SK-N-SH (cell line): Measurements from ENCODE around the gene GLB1L3. TPM values are rescaled to one million over a fixed set of nuclear protein-coding genes. Genes with fewer than 3 reads are reported as not detected.

Experiments
- CTCF ChIA-PET: fragments of 300-600, 350-600 bp; formaldehyde crosslinking; extraction: SDS; loops from one replicate; lab custom pipeline; 2021; lab: Yijun Ruan, JAX
- POLR2A ChIA-PET: fragments of 350-600 bp; sonication (Branson Sonifier 250); formaldehyde crosslinking; extraction: SDS; loops from one replicate; lab custom pipeline; 2020; ENCODE audit warnings: antibody characterized with exemption, inconsistent platforms; lab: Yijun Ruan, JAX
- DNase-seq: peaks from one replicate; pipeline ENCODE4 v3.0.0; 2012
- H2AFZ ChIP-seq: fragments of 200-600 bp; sonication (generic); 2 replicates; pipeline ENCODE4 v1.8.1; 2016; ENCODE audit warnings: antibody characterized with exemption, mild to moderate bottlenecking, low read depth
- H3F3A ChIP-seq: fragments of 200-600 bp; sonication (generic); replicated peaks from 2 replicates; pipeline ENCODE3; 2016; ENCODE audit warnings: antibody characterized with exemption, mild to moderate bottlenecking; ENCODE audit not compliant: insufficient read depth
- H3K27ac ChIP-seq, 2 experiments: fragments of 200-500 bp in 1 of 2; fragments of 200-600 bp in 1 of 2; sonication (Bioruptor generic) in 1 of 2; sonication (generic), shearing (Covaris generic) in 1 of 2; 2 replicates each; pipeline versions ENCODE4 v1.5.1 to v1.6.1; 2014 to 2016; ENCODE audit warnings: low read depth in 2 of 2, inconsistent platforms in 1 of 2, low read length in 1 of 2, mild to moderate bottlenecking in 1 of 2, mixed read lengths in 1 of 2
- H3K27me3 ChIP-seq: fragments of 200-600 bp; sonication (generic), shearing (Covaris generic); 2 replicates; pipeline ENCODE4 v1.6.1; 2016; ENCODE audit warnings: mixed run types; ENCODE audit not compliant: insufficient read depth
- H3K36me3 ChIP-seq, 2 experiments: fragments of 200-500 bp in 1 of 2; fragments of 200-600 bp in 1 of 2; sonication (Bioruptor generic) in 1 of 2; sonication (generic) in 1 of 2; replicated peaks in 1 of 2; 2 replicates each; pipeline versions ENCODE3 to v1.5.1; 2014 to 2016; ENCODE audit warnings: low read length in 1 of 2, mild to moderate bottlenecking in 1 of 2; ENCODE audit not compliant: insufficient read depth in 2 of 2, control insufficient read depth in 1 of 2
- H3K4me1 ChIP-seq, 2 experiments: fragments of 200-500 bp in 1 of 2; fragments of 200-600 bp in 1 of 2; sonication (Bioruptor generic) in 1 of 2; sonication (generic), shearing (Covaris generic) in 1 of 2; 2 replicates each; pipeline versions ENCODE4 v1.5.1 to v1.6.1; 2014 to 2016; ENCODE audit warnings: low read depth in 1 of 2, low read length in 1 of 2, mixed run types in 1 of 2; ENCODE audit not compliant: insufficient read depth in 2 of 2, control insufficient read depth in 1 of 2
- H3K4me2 ChIP-seq: fragments of 200-600 bp; sonication (generic), shearing (Covaris generic); 2 replicates; pipeline ENCODE4 v1.6.1; 2017; ENCODE audit warnings: mixed run types
- H3K4me3 ChIP-seq, 2 experiments: fragments of 200-500 bp in 1 of 2; fragments of 200-600 bp in 1 of 2; sonication (Bioruptor generic) in 1 of 2; sonication (generic), shearing (Covaris generic) in 1 of 2; 2 replicates each; pipeline versions ENCODE4 v1.5.1 to v1.8.1; 2014 to 2016; ENCODE audit warnings: low read depth in 2 of 2, inconsistent platforms in 1 of 2, low read length in 1 of 2, mild to moderate bottlenecking in 1 of 2, mixed read lengths in 1 of 2, moderate library complexity in 1 of 2
- H3K79me2 ChIP-seq: fragments of 200-600 bp; sonication (generic); 2 replicates; pipeline ENCODE4 v1.8.1; 2017; ENCODE audit warnings: mild to moderate bottlenecking; ENCODE audit not compliant: insufficient read depth
- H3K9ac ChIP-seq: fragments of 200-600 bp; sonication (generic); 2 replicates; pipeline ENCODE4 v1.6.1; 2017; ENCODE audit warnings: mixed run types
- H3K9me2 ChIP-seq: fragments of 200-600 bp; sonication (generic); 2 replicates; pipeline ENCODE4 v1.6.1; 2017; ENCODE audit warnings: mixed run types
- H3K9me3 ChIP-seq: fragments of 200-600 bp; sonication (generic); 2 replicates; pipeline ENCODE4 v1.6.1; 2017; ENCODE audit warnings: mixed run types, mild to moderate bottlenecking, moderate library complexity
- H4K20me1 ChIP-seq: fragments of 200-600 bp; sonication (generic); 2 replicates; pipeline ENCODE4 v1.6.1; 2017; ENCODE audit warnings: mild to moderate bottlenecking, mixed run types; ENCODE audit not compliant: insufficient read depth
- CTCF ChIP-seq: fragments of 200-600 bp; sonication (generic); IDR thresholded peaks from 2 replicates; pipeline ENCODE4 v1.6.1; 2017; ENCODE audit warnings: antibody characterized with exemption, mild to moderate bottlenecking, moderate library complexity
- EP300 ChIP-seq, 2 experiments: IDR thresholded peaks; 2 replicates each; pipeline versions ENCODE4 v1.4.0 to v1.6.1; 2012; ENCODE audit warnings: borderline replicate concordance in 1 of 2, low read depth in 1 of 2, low read length in 1 of 2
- FOXJ3 ChIP-seq: sonication (generic); formaldehyde crosslinking; IDR thresholded peaks from 2 replicates; pipeline ENCODE4 v1.5.1; 2020; ENCODE audit warnings: mild to moderate bottlenecking, missing genetic modification reagents
- GABPA ChIP-seq: IDR thresholded peaks from 2 replicates; pipeline ENCODE4 v1.4.0; 2012; ENCODE audit warnings: low read depth, mild to moderate bottlenecking
- GATA2 ChIP-seq: sonication (generic); formaldehyde crosslinking; IDR thresholded peaks from 2 replicates; pipeline ENCODE4 v1.5.0; 2020; ENCODE audit warnings: mild to moderate bottlenecking, missing genetic modification reagents
- MEF2A ChIP-seq: IDR thresholded peaks from 2 replicates; pipeline ENCODE4 v1.4.0; 2012; ENCODE audit warnings: low read depth, borderline replicate concordance
- MXI1 ChIP-seq: IDR thresholded peaks from 2 replicates; pipeline ENCODE4 v1.6.1; 2012; ENCODE audit warnings: mild to moderate bottlenecking, low read depth, low read length, improper control_type of control experiment
- NFIC ChIP-seq: IDR thresholded peaks from 2 replicates; pipeline ENCODE4 v1.4.0; 2012; ENCODE audit warnings: borderline replicate concordance
- RFX5 ChIP-seq: IDR thresholded peaks from 2 replicates; pipeline ENCODE4 v1.6.1; 2012; ENCODE audit warnings: mild to moderate bottlenecking, improper control_type of control experiment, low read length
- SMC3 ChIP-seq: IDR thresholded peaks from 2 replicates; pipeline ENCODE4 v1.6.1; 2012; ENCODE audit warnings: low read depth, low read length, improper control_type of control experiment
- USF1 ChIP-seq: IDR thresholded peaks from 2 replicates; pipeline ENCODE4 v1.4.0; 2012; ENCODE audit warnings: low read depth, borderline replicate concordance
- USF2 ChIP-seq: fragments of 150-350 bp; IDR thresholded peaks from 2 replicates; pipeline ENCODE4 v1.6.1; 2017; ENCODE audit warnings: antibody characterized with exemption, low read length, low read depth, borderline replicate concordance
- WGBS: methylation state at CpG from one replicate; pipeline ENCODE4 v1.1.6; 2017; ENCODE audit warnings: low lambda C conversion rate; 5-methylcytosine and 5-hydroxymethylcytosine counted together
- polyA plus RNA-seq, 3 experiments: library from polyadenylated mRNA; depleted of rRNA; stranded (reverse); fragments of >200 nt; gene quantifications; 2 replicates each; pipeline ENCODE4 v1.2.3, GENCODE V29; 2012

Gene GLB1L3
- polyA plus RNA-seq, 1 of the 3 experiments (the other 2 are of a cell fraction): not detected

- Histone ChIP-seq H3K27ac (no peak overlapping the region), H3K9me2 (no peaks in the 10 kb centered on the region), H3F3A (no peaks in the 10 kb centered on the region), H3K79me2 (no peaks in the 10 kb centered on the region), H3K27me3 (no peaks in the 10 kb centered on the region), H4K20me1 (no peaks in the 10 kb centered on the region), H2AFZ (no peak overlapping the region), H3K4me3 (no peak overlapping the region), H3K4me1 (no peaks in the 10 kb centered on the region; a peak in 1 of 4 replicates), H3K4me2 (no peak overlapping the region), H3K9me3 (no peaks in the 10 kb centered on the region), H3K9ac (no peak overlapping the region), H3K36me3 (no peaks in the 10 kb centered on the region)
- TF ChIP-seq GATA2 (CRISPR knock-in tag) (no peak), EP300 (IDR thresholded peaks at IDR 0.05; ENCODE audit: borderline replicate concordance in 1 of 2, low read depth in 1 of 2, low read length in 1 of 2) (no peak), USF2 (no peak), FOXJ3 (CRISPR knock-in tag) (no peak), GABPA (no peak), NFIC (no peak), MEF2A (no peak), RFX5 (no peak), MXI1 (no peak), SMC3 (no peak), CTCF (no peak), USF1 (no peak)
- ChIA-PET CTCF (interaction anchor here (1.2 to 1.6 kb wide), 4 partner anchors 220 to 582 kb away, joined by 3 to 13 read pairs (median 4); no protein-coding TSS in a partner anchor), POLR2A (no interaction called here)
- WGBS: 68% methylated on average over 9 of the region's 27 CpGs
- no peak for DNase-seq
These were observed 82.1 kb downstream of the GLB1L3 start for GRCh38 chr11:134358165-134358855.
